GM21723 (cell line): ENCODE results near the gene TRIM69.
"Not testable (repeated sequence)": the region's sequence is repeated elsewhere in the genome, so short reads cannot be mapped to it uniquely, and the experiment has no call there.

Source experiments
- ATAC-seq: cut with Tn5 transposase; IDR thresholded peaks from one replicate; pipeline ENCODE4 v1.9.1; 2021; ENCODE audit warnings: mild to moderate bottlenecking, moderate library complexity; ENCODE audit not compliant: unreplicated experiment

TRIM69 gene

DNA sequence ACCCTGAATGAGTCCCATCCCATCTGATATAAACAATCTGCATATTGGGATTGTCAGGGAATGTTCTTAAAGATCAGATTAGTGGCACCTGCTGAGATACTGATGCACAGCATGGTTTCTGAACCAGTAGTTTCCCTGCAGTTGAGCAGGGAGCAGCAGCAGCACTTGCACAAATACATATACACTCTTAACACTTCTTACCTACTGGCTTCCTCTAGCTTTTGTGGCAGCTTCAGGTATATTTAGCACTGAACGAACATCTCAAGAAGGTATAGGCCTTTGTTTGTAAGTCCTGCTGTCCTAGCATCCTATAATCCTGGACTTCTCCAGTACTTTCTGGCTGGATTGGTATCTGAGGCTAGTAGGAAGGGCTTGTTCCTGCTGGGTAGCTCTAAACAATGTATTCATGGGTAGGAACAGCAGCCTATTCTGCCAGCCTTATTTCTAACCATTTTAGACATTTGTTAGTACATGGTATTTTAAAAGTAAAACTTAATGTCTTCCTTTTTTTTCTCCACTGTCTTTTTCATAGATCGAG, 20.5 kb upstream of the TRIM69 start:
- ATAC-seq = no peak

DNA sequence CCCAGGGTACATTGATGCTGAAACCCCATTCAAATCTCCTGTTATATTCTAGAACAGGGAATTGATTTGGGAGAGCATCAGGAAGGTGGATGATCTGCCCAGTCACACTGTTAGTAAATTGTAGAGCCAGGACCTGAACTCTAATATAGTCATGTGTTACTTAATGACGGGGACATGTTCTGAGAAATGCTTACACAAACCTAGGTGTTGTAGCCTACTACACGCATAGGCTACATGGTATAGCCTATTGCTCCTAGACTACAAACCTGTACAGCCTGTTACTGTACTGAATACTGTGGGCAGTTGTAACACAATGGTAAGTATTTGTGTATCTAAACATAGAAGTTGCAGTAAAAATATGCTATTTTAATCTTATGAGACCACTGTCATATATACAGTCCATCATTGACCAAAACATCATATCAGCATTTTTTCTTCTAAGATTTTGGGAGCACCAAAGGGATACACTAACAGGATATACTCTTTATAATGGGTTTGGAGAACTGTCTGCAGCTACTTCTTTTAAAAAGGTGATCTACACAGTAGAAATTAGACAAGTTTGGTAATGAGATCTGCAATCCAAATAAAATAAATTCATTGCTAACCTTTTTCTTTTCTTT, 19.2 kb upstream of the TRIM69 start:
- ATAC-seq = no peak

DNA sequence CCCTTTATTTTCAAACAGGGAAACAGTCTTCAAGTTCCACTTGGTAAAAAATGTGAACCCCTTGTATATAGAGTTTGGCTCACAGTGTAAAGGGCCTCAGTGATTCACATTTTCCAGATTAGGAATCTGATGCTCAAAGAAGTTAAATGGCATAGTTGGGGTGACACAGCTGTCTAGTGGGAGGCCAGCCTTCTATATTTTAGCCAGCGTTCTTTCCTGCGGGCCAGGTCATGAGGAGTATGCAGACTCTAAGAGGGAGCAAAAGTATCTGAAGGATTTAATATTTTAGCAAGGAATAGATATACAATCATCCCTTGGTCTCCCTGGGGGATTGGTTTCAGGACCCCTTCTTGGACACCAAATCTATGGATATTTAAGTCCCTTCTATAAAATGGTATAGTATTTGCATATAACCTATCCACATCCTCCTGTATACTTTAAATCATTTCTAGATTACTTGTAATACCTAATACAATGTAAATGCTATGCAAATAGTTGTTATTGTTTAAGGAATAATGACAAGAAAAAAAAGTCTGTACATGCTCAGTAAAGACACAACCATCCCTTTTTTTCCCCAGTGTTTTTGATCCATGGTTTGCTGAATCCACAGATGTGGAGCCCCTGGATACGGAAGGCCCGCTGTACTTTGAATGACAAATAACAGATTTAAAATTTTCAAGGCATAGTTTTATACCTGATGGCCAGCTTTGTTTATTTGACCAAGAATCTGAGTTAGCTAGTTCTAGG, 18.0 kb upstream of the TRIM69 start:
- no peak for ATAC-seq

DNA sequence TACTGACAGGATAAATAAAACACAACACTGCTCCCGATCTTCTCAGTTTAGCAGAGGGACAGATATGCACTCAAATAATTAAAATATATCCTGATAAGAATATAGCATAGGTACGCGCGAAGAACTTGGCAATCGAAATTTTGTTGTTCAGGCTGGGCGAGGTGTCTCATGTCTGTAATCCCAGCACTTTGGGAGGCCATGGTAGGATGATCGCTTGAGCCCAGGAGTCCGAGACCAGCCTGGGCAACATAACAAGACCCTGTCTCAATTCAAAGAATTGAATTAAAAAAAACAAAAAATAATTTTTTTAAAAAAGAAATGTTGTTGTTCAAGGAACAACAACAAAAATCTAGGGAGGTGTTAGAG, 17.4 kb upstream of the TRIM69 start:
- no peak for ATAC-seq

DNA sequence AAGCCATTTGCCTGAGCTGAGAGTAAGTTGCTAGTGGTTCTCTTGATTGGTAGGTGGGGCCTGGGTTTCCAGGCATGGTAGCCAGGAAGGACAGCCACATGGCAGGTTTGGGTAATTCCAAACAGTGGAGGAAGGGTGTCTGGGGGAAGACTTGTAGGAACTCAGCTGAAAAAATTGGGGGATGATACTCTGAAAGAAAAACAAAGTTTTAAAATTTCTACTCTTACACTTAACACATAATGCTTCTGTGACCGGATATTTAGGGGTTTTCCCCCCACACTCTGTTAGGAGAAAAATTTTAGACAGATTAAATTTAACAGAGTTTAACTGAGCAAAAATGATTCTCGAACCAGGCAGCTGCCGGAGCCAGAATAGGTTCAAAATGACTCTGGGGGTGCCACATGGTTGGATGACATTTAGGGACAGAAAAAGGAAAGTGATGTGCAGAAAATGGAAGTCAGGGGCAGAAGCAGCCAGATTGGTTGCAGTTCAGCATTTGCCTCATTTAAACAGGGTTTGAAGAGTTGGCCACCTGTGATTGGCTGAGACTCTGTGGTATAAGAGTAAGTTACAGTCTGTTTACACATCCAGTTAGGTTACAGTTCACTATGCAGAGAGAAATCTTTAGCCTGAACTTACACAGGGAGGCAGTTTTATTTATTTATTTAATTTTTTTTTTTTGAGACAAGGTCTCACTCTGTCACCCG, 16.9 kb upstream of the TRIM69 start:
- ATAC-seq = peak; percentile 53

DNA sequence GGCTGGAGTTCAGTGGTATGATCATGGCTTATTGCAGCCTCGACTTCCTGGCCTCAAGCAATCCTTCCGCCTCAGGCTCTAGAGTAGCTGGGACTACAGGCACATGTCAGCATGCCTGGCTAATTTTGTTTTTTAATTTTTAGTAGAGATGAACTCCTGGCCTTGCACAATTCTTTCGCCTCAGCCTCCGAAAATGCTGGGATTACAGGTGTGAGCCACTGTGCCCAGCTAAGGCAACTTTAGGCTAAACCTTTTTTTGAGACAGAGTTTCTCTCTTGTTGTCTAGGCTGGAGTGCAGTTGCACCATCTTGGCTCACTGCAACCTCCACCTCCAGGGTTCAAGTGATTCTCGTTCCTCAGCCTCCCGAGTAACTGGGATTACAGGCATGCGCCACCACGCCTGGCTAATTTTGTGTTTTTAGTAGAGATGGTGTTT, 16.3 kb upstream of the TRIM69 start:
- ATAC-seq = not testable (repeated sequence)

DNA sequence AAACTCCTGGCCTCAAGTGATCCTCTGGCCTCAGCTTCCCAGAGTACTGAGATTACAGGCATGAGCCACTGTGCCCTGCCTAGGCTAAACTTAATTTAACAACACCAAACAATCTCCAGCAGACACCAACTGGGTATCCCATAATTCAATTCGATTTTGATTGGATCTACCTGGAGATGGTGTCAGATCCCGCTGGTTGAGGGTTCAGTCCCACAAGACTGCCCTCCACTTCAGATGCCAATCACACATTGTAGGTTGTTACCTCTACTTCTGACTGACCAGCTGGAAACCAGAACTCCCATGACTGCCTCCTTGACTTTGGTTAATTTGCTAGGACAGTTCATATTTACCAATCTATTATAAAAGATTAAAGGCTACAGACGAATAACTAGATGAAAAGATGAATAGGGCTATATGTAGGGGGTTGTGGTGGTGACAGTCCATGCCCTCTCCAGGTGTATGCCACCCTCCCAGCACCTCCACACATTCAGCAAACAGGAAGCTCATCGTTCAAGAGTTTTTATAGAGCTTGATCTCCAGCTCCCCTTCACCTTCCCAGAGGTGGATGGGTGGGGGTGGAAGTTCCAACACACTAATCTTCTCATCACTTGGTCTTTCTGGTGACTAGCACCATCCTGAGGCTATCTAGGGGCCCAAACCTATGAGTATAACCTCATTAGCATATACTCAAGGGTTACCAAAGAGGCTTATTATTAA, 15.7 kb upstream of the TRIM69 start:
- no peak for ATAC-seq

DNA sequence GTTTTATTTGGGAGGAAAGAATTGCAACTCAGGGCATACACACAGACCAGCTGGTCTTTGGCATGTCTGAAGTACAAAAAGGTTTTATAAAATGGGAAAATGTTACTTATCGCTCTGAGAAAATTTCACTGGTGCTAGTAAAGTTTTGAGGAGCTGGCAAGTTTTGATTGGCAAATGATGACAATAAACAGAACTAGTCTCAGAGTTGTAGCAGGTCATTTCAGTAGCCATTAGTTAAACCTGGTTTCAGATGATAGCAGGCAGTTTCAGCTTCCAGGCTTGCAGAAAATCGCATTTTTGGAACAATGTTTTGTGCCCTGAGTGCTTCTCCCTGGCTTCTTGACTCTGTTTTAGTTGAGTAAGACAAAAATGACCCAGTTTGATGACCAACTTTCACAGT, 14.3 kb upstream of the TRIM69 start:
- no peak for ATAC-seq

DNA sequence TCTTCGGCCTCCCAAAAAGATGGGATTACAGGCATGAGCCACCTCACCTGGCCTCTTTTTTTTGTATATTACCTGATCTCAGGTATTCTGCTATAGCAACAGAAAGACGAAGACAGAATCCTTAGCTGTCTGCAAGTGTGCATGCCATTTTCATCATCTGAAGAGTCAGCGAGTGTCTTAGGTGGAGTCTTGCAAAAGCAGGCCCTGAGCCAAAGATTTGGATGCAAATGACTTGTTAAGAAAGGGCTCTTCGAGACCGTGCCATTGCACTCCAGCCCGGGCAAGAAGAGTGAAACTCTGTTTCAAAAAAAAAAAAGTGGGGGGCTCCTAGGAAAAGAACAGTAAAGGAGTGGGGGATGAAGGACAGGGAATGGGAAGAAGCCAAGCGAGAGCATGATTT, 10.2 kb upstream of the TRIM69 start:
- no peak for ATAC-seq

DNA sequence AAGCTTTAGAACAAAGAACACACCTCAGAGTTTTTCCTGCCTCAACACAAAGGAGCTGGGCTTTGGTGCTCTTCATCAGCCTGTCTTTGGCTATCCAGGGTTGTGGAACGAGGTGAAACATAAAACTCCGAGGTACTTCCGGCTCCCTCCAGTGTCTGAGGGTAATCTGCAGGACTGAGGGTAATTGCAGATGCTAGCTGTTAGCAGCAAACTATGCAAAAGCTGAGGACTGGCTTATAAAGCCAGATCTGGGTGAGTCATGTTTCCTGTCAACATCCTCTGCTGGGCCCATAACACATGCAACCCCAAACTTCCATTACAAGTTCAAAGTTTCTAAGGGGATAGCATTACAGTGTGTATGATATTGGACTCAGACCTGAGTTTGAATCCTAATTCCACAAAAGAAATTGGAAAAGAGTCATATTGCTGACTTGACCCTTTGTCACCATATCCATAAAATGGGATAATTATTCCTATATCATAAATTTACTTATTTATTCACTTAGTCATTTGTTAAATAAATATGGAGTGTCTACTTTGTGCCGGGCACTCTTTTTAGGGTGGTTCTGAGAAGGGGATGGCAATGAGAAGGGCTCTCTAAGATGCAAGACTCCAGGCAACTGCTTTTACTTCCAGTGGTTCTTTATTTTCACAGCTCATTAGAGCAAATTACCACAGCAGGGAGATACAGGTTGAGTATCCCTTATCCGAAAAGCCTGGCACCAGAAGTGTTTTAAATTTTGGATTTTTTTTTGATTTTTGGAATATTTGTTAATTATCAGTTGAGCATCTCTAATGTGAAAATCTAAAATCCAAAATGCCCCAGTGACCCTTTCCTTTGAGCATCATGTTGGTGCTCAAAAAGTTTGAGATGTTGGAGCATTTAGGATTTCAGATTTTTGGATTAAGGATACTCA, 9.5 kb upstream of the TRIM69 start:
- peak; percentile 42 for ATAC-seq

DNA sequence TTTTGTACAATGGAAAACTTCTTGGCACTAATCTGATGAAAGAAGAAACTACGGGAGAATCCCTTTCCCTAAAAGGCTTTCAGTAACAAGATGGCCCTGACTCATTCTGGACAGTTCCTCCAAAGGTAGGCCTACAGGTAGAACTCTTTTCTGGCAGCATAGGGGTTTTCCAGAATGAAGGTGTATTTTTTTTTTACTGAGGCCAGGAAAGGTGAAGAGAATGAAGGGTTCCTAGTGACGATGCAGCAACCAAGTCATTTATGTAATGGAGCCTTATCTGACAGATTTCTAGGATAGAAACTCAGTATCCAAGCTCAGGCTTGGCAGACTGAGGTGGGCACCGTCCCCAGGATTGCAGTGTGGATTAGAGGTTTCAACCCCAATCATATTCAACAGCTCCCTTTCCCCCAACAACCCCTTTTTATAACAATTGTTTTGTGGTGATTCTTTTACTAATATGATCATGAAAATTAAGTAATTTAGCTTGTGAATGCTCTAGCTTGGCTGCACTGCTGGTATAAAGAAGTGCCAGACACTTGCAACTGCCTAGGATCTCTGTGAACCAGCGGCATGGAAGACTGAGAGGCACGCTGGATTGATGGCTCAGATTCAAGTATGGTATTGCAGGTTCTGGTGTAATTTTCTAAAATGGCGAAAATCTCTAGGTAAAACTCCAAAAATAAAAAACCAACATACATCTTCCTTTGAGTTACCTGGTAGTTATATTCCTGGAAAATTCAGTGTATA, 8.7 kb upstream of the TRIM69 start:
- no peak for ATAC-seq

DNA sequence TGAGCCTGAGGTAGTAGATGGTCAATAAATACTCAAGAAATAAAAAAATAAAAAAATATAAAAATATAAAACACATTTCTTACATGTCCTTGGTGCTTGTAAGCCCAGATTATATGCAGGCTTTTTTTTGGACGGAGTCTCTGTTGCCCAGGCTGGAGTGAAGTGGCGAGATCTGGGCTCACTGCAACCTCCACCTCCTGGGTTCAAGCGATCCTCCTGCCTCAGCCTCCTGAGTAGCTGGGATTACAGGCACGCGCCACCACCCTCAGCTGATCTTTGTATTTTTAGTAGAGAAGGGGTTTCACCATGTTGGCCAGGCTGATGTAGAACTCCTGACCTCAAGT, 8.1 kb upstream of the TRIM69 start:
- ATAC-seq = not testable (repeated sequence)

DNA sequence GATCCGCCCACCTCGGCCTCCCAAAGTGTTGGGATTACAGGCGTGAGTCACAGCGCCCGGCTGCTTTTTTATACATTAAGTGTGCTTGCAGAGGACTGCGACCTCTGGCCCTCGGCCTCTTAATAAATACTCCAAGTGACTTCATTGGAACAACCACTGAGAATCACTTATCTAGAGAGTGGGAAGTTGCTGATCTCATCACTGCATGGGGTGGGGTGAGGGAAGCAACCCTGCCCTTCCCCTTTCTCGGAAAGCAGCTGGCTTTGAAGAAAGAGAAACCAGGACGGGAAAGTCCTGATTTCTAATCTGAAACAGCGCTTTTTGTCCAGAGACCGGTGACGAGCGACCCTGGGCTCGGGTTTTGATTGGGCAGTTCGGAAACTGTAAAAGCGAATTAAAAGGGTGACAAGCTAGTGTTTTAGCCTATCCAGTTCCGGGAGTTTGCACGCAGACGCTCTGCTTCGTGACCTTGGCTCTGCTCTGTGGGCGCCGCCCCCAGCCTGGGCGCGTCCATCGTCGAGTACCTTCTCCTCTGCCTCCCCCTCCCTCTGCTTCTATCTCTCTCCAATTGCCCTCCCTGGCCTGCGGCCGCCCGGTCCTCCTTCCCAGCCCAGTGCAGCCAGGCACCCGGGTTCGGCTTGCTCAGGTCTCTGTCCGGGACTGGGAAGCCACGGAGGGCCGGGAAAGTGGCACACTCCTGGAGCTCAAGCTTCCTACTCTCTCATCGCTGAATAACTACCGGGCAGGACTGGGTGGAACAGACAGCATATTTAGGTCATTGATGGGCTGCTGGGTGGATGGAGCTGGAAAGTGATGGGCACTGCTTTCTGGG, 7.5 kb upstream of the TRIM69 start:
- ATAC-seq = peak; percentile 71

DNA sequence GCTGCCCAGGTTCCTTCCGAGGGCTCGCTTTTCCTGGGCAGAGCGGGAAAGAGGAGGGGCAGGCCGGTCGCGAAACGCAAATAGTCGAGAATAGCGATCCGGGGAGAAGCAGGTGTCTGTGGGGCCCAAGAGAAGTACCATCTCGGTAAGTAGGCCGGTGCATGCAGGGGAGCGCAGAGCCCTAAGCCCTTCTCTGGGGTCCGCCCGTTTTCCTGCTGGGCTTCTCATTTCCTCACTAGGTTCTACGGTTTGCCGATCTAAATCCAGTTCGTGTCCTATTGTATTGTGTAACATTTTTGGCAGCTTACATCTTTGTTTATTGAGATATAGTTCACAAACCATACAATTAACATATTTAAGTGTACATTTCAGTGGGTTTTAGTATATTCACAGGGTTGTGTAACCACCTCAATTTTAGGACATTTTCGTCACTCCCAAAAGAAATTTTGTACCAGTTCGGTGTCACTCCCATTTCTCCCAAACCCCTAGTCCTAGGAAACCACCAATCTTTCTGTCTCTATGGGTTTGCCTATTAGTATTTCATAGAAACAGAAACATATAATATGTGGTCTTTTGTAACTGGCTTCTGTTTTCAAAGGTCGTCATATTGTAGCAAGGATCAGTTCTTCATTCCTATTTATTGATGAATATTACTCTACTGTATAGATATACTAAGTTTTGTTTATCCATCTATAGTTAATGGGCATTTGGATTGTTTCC, 6.8 kb upstream of the TRIM69 start:
- ATAC-seq = peak; percentile 3

DNA sequence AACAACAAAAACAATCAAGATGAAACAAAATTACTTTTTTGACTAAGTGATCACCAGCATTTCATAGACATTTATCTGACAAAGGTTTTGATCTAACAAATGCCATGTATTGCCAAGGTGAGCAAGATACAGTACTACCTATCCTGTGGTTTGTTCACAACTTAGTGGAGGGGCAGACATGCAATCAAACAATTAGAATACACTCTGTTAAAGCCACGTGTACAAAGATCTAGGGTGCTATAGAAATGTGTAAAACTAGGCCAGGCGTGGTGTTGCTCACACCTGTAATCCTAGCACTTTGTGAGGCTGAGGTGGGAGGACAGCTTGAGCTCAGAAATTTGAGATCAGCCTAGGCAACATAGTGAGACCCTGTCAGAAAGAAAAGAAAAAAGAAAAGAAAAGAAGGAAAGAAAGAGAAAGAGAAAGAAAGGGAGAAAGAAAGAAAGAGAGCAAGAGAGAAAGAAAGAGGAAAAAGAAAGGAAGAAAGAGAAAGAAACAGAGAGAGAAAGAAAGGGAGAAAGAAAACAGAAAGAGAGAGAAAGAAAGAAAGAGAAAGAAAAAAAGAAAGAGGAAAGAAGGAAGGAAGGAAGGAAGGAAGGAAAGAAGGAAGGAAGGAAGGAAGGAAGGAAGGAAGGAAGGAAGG, 1.4 kb upstream of the TRIM69 start:
- ATAC-seq = no peak

DNA sequence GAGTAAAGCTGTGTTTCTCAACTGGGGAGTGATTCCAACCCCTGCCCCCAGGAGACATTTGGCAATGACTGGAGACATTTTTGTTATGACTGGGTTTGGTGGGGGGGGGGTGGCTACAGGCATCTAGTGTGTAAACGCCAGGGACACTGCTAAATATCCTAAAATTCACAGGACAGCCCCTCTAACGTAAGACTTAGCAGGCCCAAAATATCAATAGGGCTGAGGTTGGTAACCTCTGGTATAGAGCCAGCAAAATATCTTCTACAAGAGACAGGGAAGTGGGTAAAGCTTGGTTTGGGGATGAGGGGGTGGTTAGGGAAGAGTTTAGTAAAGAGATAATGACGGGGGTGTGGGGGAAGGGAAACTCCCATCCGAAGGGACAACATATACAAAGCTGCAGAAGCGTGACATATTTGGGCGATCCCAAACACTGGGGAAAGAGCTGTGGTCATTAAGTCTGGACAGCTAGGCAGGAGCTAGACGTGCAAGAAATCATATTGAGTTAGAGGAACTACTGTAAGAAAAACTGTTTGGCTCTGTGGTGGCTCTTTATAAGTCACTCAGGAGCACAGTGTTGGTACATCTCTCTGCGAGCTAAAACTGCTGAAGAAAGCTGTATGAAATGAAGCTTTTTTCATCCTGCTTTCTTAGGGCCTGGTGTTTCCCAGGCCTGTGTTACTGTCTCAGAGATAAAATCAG, 697 bp upstream of the TRIM69 start:
- peak; percentile 53 for ATAC-seq
